Calu3 (cell line): Measurements from ENCODE around the gene MRPL17. TPM values are rescaled to one million over a fixed set of nuclear protein-coding genes. Genes with fewer than 3 reads are reported as not detected.
A peak's percentile ranks its signal among the peaks of the same experiment; 100 is the strongest.

Experiments
- BruUV-seq: library from RNA; stranded (reverse); fragments of 400-500 nt; replicated peaks from 2 replicates; lab custom pipeline; 2021; lab: Mats Ljungman, UMichigan
- CTCF ChIA-PET: fragments of 300-600 bp; sonication (Branson Sonifier 250); formaldehyde crosslinking; loops from one replicate; lab custom pipeline; 2022; ENCODE audit warnings: antibody characterized with exemption; lab: Charles Lee
- DNase-seq: peaks from one replicate; pipeline ENCODE4 v3.0.0; 2022
- H3K27ac Mint-ChIP-seq: one replicate; pipeline ENCODE4 v1.8.0; 2022; ENCODE audit warnings: mixed read lengths; ENCODE audit not compliant: unreplicated experiment
- H3K27me3 Mint-ChIP-seq: one replicate; pipeline ENCODE4 v1.8.0; 2022; ENCODE audit warnings: mixed read lengths; ENCODE audit not compliant: unreplicated experiment
- H3K36me3 Mint-ChIP-seq: one replicate; pipeline ENCODE4 v1.8.0; 2022; ENCODE audit warnings: mild to moderate bottlenecking, moderate library complexity, mixed read lengths; ENCODE audit not compliant: insufficient read depth, unreplicated experiment
- H3K4me1 Mint-ChIP-seq: one replicate; pipeline ENCODE4 v1.8.0; 2022; ENCODE audit warnings: mild to moderate bottlenecking, low read depth, mixed read lengths; ENCODE audit not compliant: unreplicated experiment
- H3K4me3 Mint-ChIP-seq: one replicate; pipeline ENCODE4 v1.8.0; 2022; ENCODE audit warnings: mild to moderate bottlenecking, low read depth, moderate library complexity, mixed read lengths; ENCODE audit not compliant: unreplicated experiment
- H3K9me3 Mint-ChIP-seq: one replicate; pipeline ENCODE4 v1.8.0; 2022; ENCODE audit warnings: low read depth, mixed read lengths; ENCODE audit not compliant: unreplicated experiment
- CTCF ChIP-seq: fragments of 200-600 bp; IDR thresholded peaks from one replicate; pipeline ENCODE4 v1.8.0; 2022; ENCODE audit warnings: antibody characterized with exemption; ENCODE audit not compliant: unreplicated experiment
- intact Hi-C: fragments of 100-400 bp; cut with micrococcal nuclease; formaldehyde crosslinking; loops from one replicate; pipeline ENCODE4 v1.10.0; 2022; ENCODE audit not compliant: unreplicated experiment
- total RNA-seq: library from RNA; stranded (reverse); gene quantifications from 2 replicates; pipeline ENCODE4 v1.2.3, GENCODE V29; 2022

MRPL17 gene
- total RNA-seq, 1 experiment from 2014 or later: 78.2 TPM

- Mint-ChIP-seq H3K4me1 (no peaks in the 10 kb centered on the region), H3K27me3 (peaks cover 19% of the 10 kb centered on the region), H3K4me3 (no peak overlapping the region), H3K9me3 (no peaks in the 10 kb centered on the region), H3K27ac (no peak overlapping the region), H3K36me3 (no peaks in the 10 kb centered on the region)
- CTCF ChIA-PET: interaction anchor here (0.6 kb wide), 1 partner anchor 218 kb away, joined by 3 read pairs; the partner anchor contains the start of gene HPX
- no TSS peak for BruUV-seq
- no peak for TF ChIP-seq CTCF
- intact Hi-C loops: no loop called here
- DNase-seq: no peak
Measured at GRCh38 chr11:6658647-6659046, 24.5 kb downstream of the MRPL17 start.

- no TSS peak for BruUV-seq
- H3K36me3 Mint-ChIP-seq: no peaks in the 10 kb centered on the region
- intact Hi-C loops: no loop called here
- DNase-seq: no peak
- no peaks in the 10 kb centered on the region for H3K9me3 Mint-ChIP-seq
- no peak for TF ChIP-seq CTCF
- H3K27me3 Mint-ChIP-seq: peaks cover 6% of the 10 kb centered on the region
- no peaks in the 10 kb centered on the region for H3K4me1 Mint-ChIP-seq
- H3K27ac Mint-ChIP-seq: no peak overlapping the region
- no peak overlapping the region for H3K4me3 Mint-ChIP-seq
- CTCF ChIA-PET: no interaction called here
Measured at GRCh38 chr11:6657346-6657745, 25.8 kb downstream of the MRPL17 start.

GRCh38 chr11:6656936-6657335 is 26.2 kb downstream of the MRPL17 start:
- Mint-ChIP-seq H3K9me3 (no peaks in the 10 kb centered on the region), H3K36me3 (no peaks in the 10 kb centered on the region), H3K4me3 (no peak overlapping the region), H3K27ac (no peak overlapping the region), H3K27me3 (peaks cover 2% of the 10 kb centered on the region), H3K4me1 (no peaks in the 10 kb centered on the region)
- intact Hi-C loops: no loop called here
- BruUV-seq: no TSS peak
- no peak for DNase-seq
- no peak for TF ChIP-seq CTCF
- CTCF ChIA-PET: interaction anchor here (0.7 kb wide), 1 partner anchor 88 kb away, joined by 3 read pairs; no protein-coding TSS in a partner anchor

GRCh38 chr11:6656584-6656915 is 26.6 kb downstream of the MRPL17 start:
- Mint-ChIP-seq H3K36me3 (no peaks in the 10 kb centered on the region), H3K9me3 (no peaks in the 10 kb centered on the region), H3K27ac (no peak overlapping the region), H3K27me3 (no peaks in the 10 kb centered on the region), H3K4me1 (no peaks in the 10 kb centered on the region), H3K4me3 (peak overlapping the region; percentile 38)
- no peak for TF ChIP-seq CTCF
- no TSS peak for BruUV-seq
- no peak for DNase-seq
- intact Hi-C loops: no loop called here
- CTCF ChIA-PET: interaction anchor here (0.7 kb wide), 1 partner anchor 88 kb away, joined by 3 read pairs; no protein-coding TSS in a partner anchor
